Kidney (tissue), 14 donors: ENCODE data around the gene GSTCD. TPM values are rescaled to one million over a fixed set of nuclear protein-coding genes. Genes with fewer than 3 reads are reported as not detected.

Experiments
- DNase-seq, 5 donors: peaks; one replicate each; pipeline ENCODE4 v3.0.0-alpha.2; 2013 to 2020
- FAIRE-seq: peaks from 2 replicates; lab custom pipeline; 2012; peaks lifted over from hg19 to GRCh38; lab: Jason Lieb, UNC
- H3K27ac ChIP-seq, 2 donors: one replicate each; pipeline ENCODE4 v1.7.0; 2013; ENCODE audit warnings: low read depth in 2 of 2, low read length in 2 of 2, inconsistent platforms in 1 of 2
- H3K27me3 ChIP-seq: one replicate; pipeline ENCODE4 v1.7.1; 2013; ENCODE audit warnings: low read length, inconsistent platforms; ENCODE audit not compliant: control insufficient read depth, insufficient read depth
- H3K36me3 ChIP-seq, 3 donors: one replicate each; pipeline versions ENCODE4 v1.7.0 to v1.7.1; 2013; ENCODE audit warnings: low read length in 3 of 3, control low read depth in 1 of 3, inconsistent platforms in 1 of 3; ENCODE audit not compliant: insufficient read depth in 3 of 3, control insufficient read depth in 2 of 3
- H3K4me1 ChIP-seq, 3 donors: one replicate each; pipeline versions ENCODE4 v1.7.0 to v1.7.1; 2013; ENCODE audit warnings: low read length in 3 of 3, inconsistent platforms in 1 of 3, low read depth in 1 of 3; ENCODE audit not compliant: control insufficient read depth in 2 of 3, insufficient read depth in 2 of 3
- H3K4me3 ChIP-seq, 3 donors: one replicate each; pipeline versions ENCODE4 v1.7.0 to v1.8.1; 2013; ENCODE audit warnings: low read length in 3 of 3, control low read depth in 1 of 3, inconsistent platforms in 1 of 3
- H3K9ac ChIP-seq, 3 donors: one replicate each; pipeline versions ENCODE4 v1.7.0 to v1.7.1; 2013; ENCODE audit warnings: low read length in 3 of 3, control low read depth in 1 of 3, inconsistent platforms in 1 of 3
- H3K9me3 ChIP-seq, 3 donors: one replicate each; pipeline versions ENCODE4 v1.7.0 to v1.7.1; 2013; ENCODE audit warnings: low read length in 3 of 3, control low read depth in 1 of 3, inconsistent platforms in 1 of 3; ENCODE audit not compliant: control insufficient read depth in 2 of 3, insufficient read depth in 1 of 3
- intact Hi-C: fragments of 100-400 bp; cut with DNase I; formaldehyde crosslinking; loops from one replicate; pipeline ENCODE4 v1.11.1; 2022
- polyA plus RNA-seq: library from polyadenylated mRNA; stranded (reverse); fragments of 350-450 nt; fragmentation: Illumina TruSeq; extraction: RNeasy Lipid Tissue Mini Kit (QIAGEN cat#74804); gene quantifications from one replicate; pipeline ENCODE4 v1.2.3, GENCODE V29; 2014; ENCODE audit warnings: low read depth, low replicate concordance; ENCODE audit not compliant: insufficient read depth
- total RNA-seq: library from RNA; stranded (reverse); fragmentation: NEBNext Ultra II Directional; extraction: Animal tissue kit (Norgen Biotek cat#: 25700); gene quantifications from one replicate; pipeline ENCODE4 v1.2.1, GENCODE V29; 2021
- TF ChIP-seq, protein P1 (sequence below): IDR thresholded peaks from 3 replicates; pipeline ENCODE4 v1.5.1; 2012; ENCODE audit warnings: mild to moderate bottlenecking, moderate library complexity, borderline replicate concordance; ENCODE audit not compliant: insufficient read depth; ENCODE audit errors: extremely low read depth
- donor health status: control.
- donor health status: control.
- donor health status: control.
- donor health status: control.
- donor health status: control.
- donor health status: DM: yes; HTN: yes; CAD: no.
- donor health status: Normal renal cell carcinoma (clear cell type).

GSTCD gene
- total and polyA plus RNA-seq, 2 donors from 2014 or later = 2.2 to 11.7 TPM

DNA sequence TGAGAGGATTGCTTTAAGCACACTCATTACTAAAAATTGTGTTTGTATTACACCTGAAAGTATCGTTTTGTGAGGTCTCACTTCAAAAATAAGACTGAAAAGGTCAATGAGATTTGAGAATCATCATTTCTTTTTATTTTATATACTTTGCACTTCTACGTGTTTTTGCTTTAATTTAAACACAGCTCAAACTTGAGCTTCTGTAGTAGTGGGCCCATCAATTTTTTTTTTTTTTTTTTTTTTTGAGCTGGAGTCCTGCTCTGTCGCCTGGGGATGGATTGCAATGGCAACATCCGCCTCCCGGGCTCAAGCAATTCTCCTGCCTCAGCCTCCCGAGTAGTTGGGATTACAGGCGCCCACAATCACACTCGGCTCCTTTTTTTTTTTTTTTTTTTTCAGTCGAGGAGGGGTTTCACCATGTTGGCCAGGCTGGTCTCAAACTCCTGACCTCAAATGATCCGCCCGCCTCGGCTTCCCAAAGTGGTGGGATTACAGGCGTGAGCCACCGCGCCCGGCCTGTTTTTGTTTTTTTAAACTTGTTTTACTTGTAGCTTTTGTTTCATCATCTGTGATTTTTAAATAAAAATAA, 1.5 kb downstream of the GSTCD start:
- no peaks in the 10 kb centered on the region for H3K36me3 ChIP-seq
- H3K9ac ChIP-seq = no peak overlapping the region
- TF ChIP-seq, protein P1, sequence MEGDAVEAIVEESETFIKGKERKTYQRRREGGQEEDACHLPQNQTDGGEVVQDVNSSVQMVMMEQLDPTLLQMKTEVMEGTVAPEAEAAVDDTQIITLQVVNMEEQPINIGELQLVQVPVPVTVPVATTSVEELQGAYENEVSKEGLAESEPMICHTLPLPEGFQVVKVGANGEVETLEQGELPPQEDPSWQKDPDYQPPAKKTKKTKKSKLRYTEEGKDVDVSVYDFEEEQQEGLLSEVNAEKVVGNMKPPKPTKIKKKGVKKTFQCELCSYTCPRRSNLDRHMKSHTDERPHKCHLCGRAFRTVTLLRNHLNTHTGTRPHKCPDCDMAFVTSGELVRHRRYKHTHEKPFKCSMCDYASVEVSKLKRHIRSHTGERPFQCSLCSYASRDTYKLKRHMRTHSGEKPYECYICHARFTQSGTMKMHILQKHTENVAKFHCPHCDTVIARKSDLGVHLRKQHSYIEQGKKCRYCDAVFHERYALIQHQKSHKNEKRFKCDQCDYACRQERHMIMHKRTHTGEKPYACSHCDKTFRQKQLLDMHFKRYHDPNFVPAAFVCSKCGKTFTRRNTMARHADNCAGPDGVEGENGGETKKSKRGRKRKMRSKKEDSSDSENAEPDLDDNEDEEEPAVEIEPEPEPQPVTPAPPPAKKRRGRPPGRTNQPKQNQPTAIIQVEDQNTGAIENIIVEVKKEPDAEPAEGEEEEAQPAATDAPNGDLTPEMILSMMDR = no peak
- no peaks in the 10 kb centered on the region for H3K9me3 ChIP-seq
- no peak for FAIRE-seq
- no peak overlapping the region for H3K27ac ChIP-seq
- no peak overlapping the region for H3K4me3 ChIP-seq
- H3K4me1 ChIP-seq = peaks cover 0 to 12% (median 7%) of the 10 kb centered on the region in 3 donors
- peak in 1 of 5 donors; percentile 2 for DNase-seq
- intact Hi-C loops = no loop called here
- no peaks in the 10 kb centered on the region for H3K27me3 ChIP-seq

DNA sequence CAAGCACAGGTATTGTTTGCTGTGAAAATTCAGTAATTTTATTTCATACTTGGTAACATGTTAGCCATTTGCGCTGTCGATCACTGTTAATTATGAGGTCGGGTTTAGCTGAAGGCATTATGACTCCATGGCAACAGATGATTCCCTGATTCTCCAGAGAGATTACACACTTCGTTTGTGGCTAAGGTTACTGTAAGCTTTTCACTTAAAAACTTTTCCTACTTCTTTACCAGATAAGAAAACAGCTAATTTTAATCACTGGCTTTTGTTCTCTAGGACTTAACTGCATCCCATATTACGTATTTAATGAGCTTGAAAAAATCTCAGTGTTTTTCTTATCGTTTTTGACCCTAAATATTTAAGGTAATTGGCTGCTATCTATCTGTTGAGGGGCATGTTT, 2.1 kb downstream of the GSTCD start:
- no peaks in the 10 kb centered on the region for H3K27me3 ChIP-seq
- H3K4me1 ChIP-seq = peaks cover 0 to 12% (median 7%) of the 10 kb centered on the region in 3 donors
- H3K9ac ChIP-seq = no peak overlapping the region
- no peaks in the 10 kb centered on the region for H3K36me3 ChIP-seq
- H3K9me3 ChIP-seq = no peaks in the 10 kb centered on the region
- intact Hi-C loops = no loop called here
- no peak overlapping the region for H3K27ac ChIP-seq
- FAIRE-seq (no peak), DNase-seq (peak in 2 of 5 donors; percentile 15 to 23)
- TF ChIP-seq, protein P1 = no peak
- H3K4me3 ChIP-seq = no peak overlapping the region

DNA sequence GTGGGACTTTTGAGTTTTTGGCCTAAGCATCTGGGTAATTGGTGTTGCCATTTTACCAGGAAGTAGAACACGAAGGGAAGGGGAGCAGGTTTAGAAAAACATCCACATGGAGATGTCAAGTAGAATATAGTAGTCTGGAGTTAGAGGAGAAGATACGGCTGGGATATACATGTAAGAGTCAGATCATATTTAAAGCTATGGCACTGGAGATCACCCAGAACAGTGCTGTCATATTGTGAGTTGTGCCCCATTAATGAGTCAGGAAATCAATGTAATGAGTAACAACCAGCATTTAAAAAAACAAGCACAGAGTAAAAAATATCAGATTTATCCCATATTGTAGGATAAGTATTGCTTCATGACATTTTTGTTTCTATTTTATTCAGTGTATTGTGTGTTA, 4.2 kb downstream of the GSTCD start:
- FAIRE-seq (no peak), DNase-seq (no peak)
- H3K27ac ChIP-seq = no peak overlapping the region
- H3K9ac ChIP-seq = no peak overlapping the region
- no peaks in the 10 kb centered on the region for H3K27me3 ChIP-seq
- peaks cover 0 to 4% (median 4%) of the 10 kb centered on the region in 3 donors for H3K4me1 ChIP-seq
- H3K36me3 ChIP-seq = no peaks in the 10 kb centered on the region
- intact Hi-C loops = no loop called here
- TF ChIP-seq, protein P1 = no peak
- H3K9me3 ChIP-seq = no peaks in the 10 kb centered on the region
- no peak overlapping the region for H3K4me3 ChIP-seq
